Measurements from ENCODE around the gene CREBBP. TPM values are rescaled to one million over a fixed set of nuclear protein-coding genes. Genes with fewer than 3 reads are reported as not detected.

Gene CREBBP
- total and polyA plus RNA-seq, 4 donors: 16.0 to 155 (median 36.1) TPM

DNA sequence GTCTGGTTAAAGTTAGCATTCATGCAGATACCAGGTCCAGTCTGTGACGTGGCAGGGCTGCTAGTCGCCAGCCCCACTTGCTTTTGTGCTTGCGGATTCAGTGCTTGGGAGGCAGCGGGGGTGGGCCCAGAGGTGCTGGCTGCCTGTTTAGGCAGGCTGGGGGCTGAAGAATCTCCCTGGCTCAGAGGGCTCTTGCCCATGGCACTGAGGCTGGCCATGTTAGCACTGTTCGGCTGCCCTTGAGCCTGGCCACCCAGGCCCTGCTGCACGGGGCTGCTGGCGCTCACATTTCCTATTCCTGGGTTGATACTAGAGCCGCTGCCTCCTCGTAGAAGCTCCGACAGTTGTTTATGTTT lies 30.0 kb downstream of the CREBBP start:
- ATAC-seq (ENCODE audit: insufficient read depth, low FRiP score) (no peak), DNase-seq (peak in 1 of 3 donors; percentile 35)
- no peak overlapping the region for H3K9ac ChIP-seq (ENCODE audit: insufficient read depth in 1 of 2, low read length in 2 of 2)
- H3K27ac ChIP-seq (ENCODE audit: low read depth in 1 of 2, low read length in 1 of 2): no peak overlapping the region
- H3K36me3 ChIP-seq (ENCODE audit: control insufficient read depth in 4 of 4, insufficient read depth in 4 of 4, low read length in 4 of 4): peaks cover 2 to 21% (median 20%) of the 10 kb centered on the region in 4 donors
- 80 to 89% methylated on average over 10 of the region's 10 CpGs for WGBS, 2 donors
- H3K4me1 ChIP-seq (ENCODE audit: control insufficient read depth in 5 of 5, insufficient read depth in 5 of 5, low read length in 5 of 5): peaks cover 0 to 24% (median 13%) of the 10 kb centered on the region in 5 donors
- no peaks in the 10 kb centered on the region for H3K9me3 ChIP-seq (ENCODE audit: control insufficient read depth in 4 of 4, insufficient read depth in 3 of 4, low read length in 3 of 4)
- TF ChIP-seq, protein P1, sequence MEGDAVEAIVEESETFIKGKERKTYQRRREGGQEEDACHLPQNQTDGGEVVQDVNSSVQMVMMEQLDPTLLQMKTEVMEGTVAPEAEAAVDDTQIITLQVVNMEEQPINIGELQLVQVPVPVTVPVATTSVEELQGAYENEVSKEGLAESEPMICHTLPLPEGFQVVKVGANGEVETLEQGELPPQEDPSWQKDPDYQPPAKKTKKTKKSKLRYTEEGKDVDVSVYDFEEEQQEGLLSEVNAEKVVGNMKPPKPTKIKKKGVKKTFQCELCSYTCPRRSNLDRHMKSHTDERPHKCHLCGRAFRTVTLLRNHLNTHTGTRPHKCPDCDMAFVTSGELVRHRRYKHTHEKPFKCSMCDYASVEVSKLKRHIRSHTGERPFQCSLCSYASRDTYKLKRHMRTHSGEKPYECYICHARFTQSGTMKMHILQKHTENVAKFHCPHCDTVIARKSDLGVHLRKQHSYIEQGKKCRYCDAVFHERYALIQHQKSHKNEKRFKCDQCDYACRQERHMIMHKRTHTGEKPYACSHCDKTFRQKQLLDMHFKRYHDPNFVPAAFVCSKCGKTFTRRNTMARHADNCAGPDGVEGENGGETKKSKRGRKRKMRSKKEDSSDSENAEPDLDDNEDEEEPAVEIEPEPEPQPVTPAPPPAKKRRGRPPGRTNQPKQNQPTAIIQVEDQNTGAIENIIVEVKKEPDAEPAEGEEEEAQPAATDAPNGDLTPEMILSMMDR (IDR thresholded peaks at IDR 0.05; ENCODE audit: control extremely low read depth, extremely low read depth): no peak
- no peaks in the 10 kb centered on the region for H3K27me3 ChIP-seq (ENCODE audit: control insufficient read depth in 3 of 3, insufficient read depth in 3 of 3, low read length in 2 of 3)
- no peak overlapping the region for H3K4me3 ChIP-seq

DNA sequence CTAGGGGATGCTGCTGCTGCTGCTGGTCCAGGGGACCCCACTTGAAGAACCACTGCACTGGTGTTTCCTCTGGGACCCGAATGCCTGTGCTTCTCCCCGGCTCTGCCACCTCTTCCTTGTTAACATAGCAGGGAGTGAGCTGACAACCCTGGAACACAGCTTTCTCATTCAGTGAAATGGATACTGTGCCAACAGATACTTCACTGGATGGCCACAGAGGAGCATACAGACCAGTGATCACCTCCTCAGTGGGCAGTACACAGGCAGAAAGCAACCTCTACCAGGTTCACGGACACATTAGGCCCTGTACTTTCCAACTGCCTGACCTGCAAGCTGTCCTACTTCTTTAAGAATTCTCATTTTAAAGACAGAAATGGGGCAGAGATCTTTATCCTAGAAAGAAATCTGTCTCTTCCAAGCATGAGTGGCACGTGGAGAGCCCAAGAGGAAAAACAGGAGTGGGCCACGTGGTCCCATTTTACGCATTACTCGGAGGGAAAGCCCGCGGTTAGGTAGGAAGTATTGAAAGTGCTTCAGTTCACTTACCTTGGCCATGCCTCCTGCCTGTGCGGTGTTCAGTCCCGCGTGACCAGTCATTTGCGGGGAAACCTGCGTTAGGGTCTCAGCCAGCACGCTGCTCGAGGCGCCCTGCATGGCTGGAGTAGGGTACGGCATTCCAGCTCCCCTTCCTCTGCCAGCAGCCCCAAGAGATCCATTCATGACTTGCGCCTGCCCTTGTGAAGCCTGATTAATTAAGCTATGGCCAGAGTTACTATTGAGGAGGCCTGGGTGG lies 30.6 kb downstream of the CREBBP start:
- Histone ChIP-seq H3K4me1 (ENCODE audit: control insufficient read depth in 5 of 5, insufficient read depth in 5 of 5, low read length in 5 of 5) (peaks cover 0 to 24% (median 13%) of the 10 kb centered on the region in 5 donors), H3K9ac (ENCODE audit: insufficient read depth in 1 of 2, low read length in 2 of 2) (no peak overlapping the region), H3K27me3 (ENCODE audit: control insufficient read depth in 3 of 3, insufficient read depth in 3 of 3, low read length in 2 of 3) (no peaks in the 10 kb centered on the region), H3K4me3 (no peak overlapping the region), H3K27ac (ENCODE audit: low read depth in 1 of 2, low read length in 1 of 2) (no peak overlapping the region), H3K9me3 (ENCODE audit: control insufficient read depth in 4 of 4, insufficient read depth in 3 of 4, low read length in 3 of 4) (no peaks in the 10 kb centered on the region), H3K36me3 (ENCODE audit: control insufficient read depth in 4 of 4, insufficient read depth in 4 of 4, low read length in 4 of 4) (peaks cover 2 to 21% (median 20%) of the 10 kb centered on the region in 4 donors)
- DNase-seq (no peak), ATAC-seq (ENCODE audit: insufficient read depth, low FRiP score) (no peak)
- 96% methylated on average over 19 of the region's 19 CpGs for WGBS, 2 donors
- TF ChIP-seq, protein P1 (IDR thresholded peaks at IDR 0.05; ENCODE audit: control extremely low read depth, extremely low read depth): no peak

DNA sequence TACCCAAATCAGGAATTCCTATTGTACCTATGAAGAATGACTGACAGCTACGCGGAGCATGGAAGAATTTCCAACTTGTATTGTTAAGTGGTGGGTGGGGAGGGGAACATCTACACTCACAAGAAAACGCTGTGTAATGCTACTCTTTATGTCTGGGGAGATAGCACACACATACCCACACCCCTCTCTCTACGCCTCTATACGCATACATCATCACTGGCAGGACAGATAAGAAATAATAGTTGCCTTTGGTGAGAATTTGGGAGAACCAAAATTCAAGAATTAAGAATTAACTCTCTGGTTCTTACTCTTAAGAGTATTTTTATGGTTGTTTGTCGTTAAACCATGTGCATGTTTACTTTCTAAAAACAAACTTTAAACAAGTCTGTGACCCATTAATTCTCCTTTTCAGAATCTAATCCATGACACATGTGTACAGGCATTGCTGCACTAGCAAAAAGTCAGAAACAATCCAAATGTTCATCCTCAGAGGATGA lies 33.9 kb downstream of the CREBBP start:
- H3K27ac ChIP-seq (ENCODE audit: low read depth in 1 of 2, low read length in 1 of 2): no peak overlapping the region
- ATAC-seq (ENCODE audit: insufficient read depth, low FRiP score): no peak
- peaks cover 0 to 22% (median 6%) of the 10 kb centered on the region in 5 donors for H3K4me1 ChIP-seq (ENCODE audit: control insufficient read depth in 5 of 5, insufficient read depth in 5 of 5, low read length in 5 of 5)

More for the DNA sequence above, 33.9 kb downstream of the CREBBP start:
- Histone ChIP-seq H3K4me3 (no peak overlapping the region), H3K27me3 (ENCODE audit: control insufficient read depth in 3 of 3, insufficient read depth in 3 of 3, low read length in 2 of 3) (no peaks in the 10 kb centered on the region), H3K36me3 (ENCODE audit: control insufficient read depth in 4 of 4, insufficient read depth in 4 of 4, low read length in 4 of 4) (peaks cover 2 to 24% (median 20%) of the 10 kb centered on the region in 4 donors), H3K9me3 (ENCODE audit: control insufficient read depth in 4 of 4, insufficient read depth in 3 of 4, low read length in 3 of 4) (no peaks in the 10 kb centered on the region), H3K9ac (ENCODE audit: insufficient read depth in 1 of 2, low read length in 2 of 2) (no peak overlapping the region)
- TF ChIP-seq, protein P1 (IDR thresholded peaks at IDR 0.05; ENCODE audit: control extremely low read depth, extremely low read depth): no peak
- DNase-seq: no peak
- WGBS, 2 donors: 62 to 81% methylated on average over 6 of the region's 6 CpGs

All from lung (tissue), 12 donors.